HepG2 (cell line): ENCODE data around the gene NCCRP1. TPM values are rescaled to one million over a fixed set of nuclear protein-coding genes. Genes with fewer than 3 reads are reported as not detected.
A peak's percentile ranks its signal among the peaks of the same experiment; 100 is the strongest.

Experiments
- ATAC-seq: fragments of 200-7000 bp; cut with Tn5 transposase; 3 replicates; pipeline ENCODE4 v1.9.1; 2020; ENCODE audit warnings: mild to moderate bottlenecking, moderate library complexity
- BruUV-seq: library from RNA; stranded (reverse); fragments of 400-500 nt; replicated peaks from 2 replicates; lab custom pipeline; 2021; lab: Mats Ljungman, UMichigan
- CTCF ChIA-PET: fragments of 300-600 bp; formaldehyde crosslinking; extraction: SDS; loops from one replicate; lab custom pipeline; 2021; ENCODE audit warnings: low total read pairs, inconsistent platforms, low intra/inter-chr PET ratio; lab: Yijun Ruan, JAX
- POLR2A ChIA-PET: fragments of 350-600 bp; sonication (Branson Sonifier 250); formaldehyde crosslinking; loops from one replicate; lab custom pipeline; 2020; ENCODE audit warnings: antibody characterized with exemption, inconsistent platforms; lab: Yijun Ruan, JAX
- DNase-seq: peaks from one replicate; pipeline ENCODE4 v3.0.0-alpha.2; 2015; ENCODE audit warnings: low spot score
- FAIRE-seq: peaks from 3 replicates; lab custom pipeline; 2011; peaks lifted over from hg19 to GRCh38; lab: Jason Lieb, UNC
- H2AFZ ChIP-seq: one replicate; pipeline ENCODE4 v1.6.1; 2011; ENCODE audit warnings: low read length, inconsistent platforms
- H3K27ac ChIP-seq: fragments of 300-600 bp; 3 replicates; pipeline ENCODE4 v1.8.0; 2011; ENCODE audit warnings: mixed run types, mild to moderate bottlenecking, mixed read lengths, low read length, inconsistent platforms; ENCODE audit not compliant: insufficient read depth; ENCODE audit errors: extremely low read length
- H3K27me3 ChIP-seq, 2 experiments: fragments of 200-600 bp in 1 of 2; 2 replicates in 1 of 2; 3 replicates in 1 of 2; pipeline versions ENCODE4 v1.6.0 to v1.8.0; 2011; ENCODE audit warnings: low read length in 2 of 2, mild to moderate bottlenecking in 2 of 2, moderate library complexity in 2 of 2, inconsistent platforms in 1 of 2; ENCODE audit not compliant: insufficient read depth in 2 of 2, control insufficient read depth in 1 of 2
- H3K36me3 ChIP-seq, 2 experiments: fragments of 200-600 bp in 1 of 2; replicated peaks in 1 of 2; 2 replicates in 1 of 2; 3 replicates in 1 of 2; pipeline versions ENCODE4 v1.5.1 to v1.8.0; 2011; ENCODE audit warnings: low read length in 2 of 2, inconsistent platforms in 1 of 2; ENCODE audit not compliant: insufficient read depth in 2 of 2, control insufficient read depth in 1 of 2
- H3K4me1 ChIP-seq: 2 replicates; pipeline ENCODE4 v1.5.1; 2012; ENCODE audit warnings: low read length, inconsistent platforms; ENCODE audit not compliant: insufficient read depth
- H3K4me2 ChIP-seq: 2 replicates; pipeline ENCODE4 v1.6.0; 2011; ENCODE audit warnings: low read depth, low read length, inconsistent platforms
- H3K4me3 ChIP-seq, 3 experiments: fragments of 200-600 bp in 1 of 3; sonication (generic), shearing (Covaris generic) in 1 of 3; replicated peaks in 1 of 3; 2 replicates each; pipeline ENCODE4 v1.5.1; 2011 to 2016; ENCODE audit warnings: low read length in 3 of 3, inconsistent platforms in 2 of 3, low read depth in 2 of 3, mild to moderate bottlenecking in 2 of 3, control low read depth in 1 of 3, mixed read lengths in 1 of 3; ENCODE audit not compliant: insufficient read depth in 1 of 3
- H3K79me2 ChIP-seq: one replicate; pipeline ENCODE4 v1.6.1; 2011; ENCODE audit warnings: low read length, inconsistent platforms; ENCODE audit not compliant: insufficient read depth
- H3K9ac ChIP-seq: 2 replicates; pipeline ENCODE4 v1.6.0; 2011; ENCODE audit warnings: mild to moderate bottlenecking, low read depth, low read length, inconsistent platforms; ENCODE audit not compliant: insufficient read depth
- H3K9me3 ChIP-seq: 2 replicates; pipeline ENCODE4 v1.5.1; 2012; ENCODE audit warnings: mild to moderate bottlenecking, low read length
- H4K20me1 ChIP-seq: 2 replicates; pipeline ENCODE4 v1.6.0; 2011; ENCODE audit warnings: inconsistent platforms, mild to moderate bottlenecking, low read length, moderate library complexity; ENCODE audit not compliant: insufficient read depth
- ATF7 ChIP-seq, 2 experiments: fragments of 450-650 bp in 1 of 2; sonication (generic) in 1 of 2; formaldehyde crosslinking in 1 of 2; IDR thresholded peaks; 2 replicates each; pipeline versions ENCODE4 v1.4.0 to v1.6.1; 2016 to 2020; ENCODE audit warnings: antibody characterized with exemption in 1 of 2, mild to moderate bottlenecking in 1 of 2, missing genetic modification reagents in 1 of 2
- CAMTA2 ChIP-seq: sonication (generic); formaldehyde crosslinking; IDR thresholded peaks from 2 replicates; pipeline ENCODE4 v1.4.0; 2020; ENCODE audit warnings: mild to moderate bottlenecking, missing genetic modification reagents, borderline replicate concordance
- CREB1 ChIP-seq, 2 experiments: fragments of 450-650 bp in 1 of 2; IDR thresholded peaks; 2 replicates each; pipeline ENCODE4 v1.6.1; 2016 to 2017; ENCODE audit warnings: control low read depth in 1 of 2, mild to moderate bottlenecking in 1 of 2, missing compliant biosample characterization in 1 of 2, missing genetic modification characterization in 1 of 2
- DMAP1 ChIP-seq: IDR thresholded peaks from 2 replicates; pipeline ENCODE4 v1.6.1; 2016
- HHEX ChIP-seq: IDR thresholded peaks from 2 replicates; pipeline ENCODE4 v1.6.1; 2016; ENCODE audit warnings: control low read depth
- SMYD3 ChIP-seq: sonication (generic); formaldehyde crosslinking; IDR thresholded peaks from 2 replicates; pipeline ENCODE4 v1.8.1; 2023; ENCODE audit warnings: mild to moderate bottlenecking, missing genetic modification reagents
- SOX13 ChIP-seq, 3 experiments: fragments of 450-650 bp in 1 of 3; sonication (generic) in 1 of 3; formaldehyde crosslinking in 1 of 3; IDR thresholded peaks in 2 of 3; conservative IDR thresholded peaks in 1 of 3; 2 replicates each; pipeline versions ENCODE4 v1.5.0 to v1.6.1; 2016 to 2020; ENCODE audit warnings: antibody characterized with exemption in 1 of 3, mild to moderate bottlenecking in 1 of 3, missing compliant biosample characterization in 1 of 3, missing genetic modification reagents in 1 of 3, moderate library complexity in 1 of 3
- WGBS: methylation state at CpG from one replicate; pipeline ENCODE4 v1.1.6; 2017; ENCODE audit warnings: low lambda C conversion rate; 5-methylcytosine and 5-hydroxymethylcytosine counted together
- in situ Hi-C: cut with HindIII; loops from 2 replicates; pipeline ENCODE4 v1.10.0; 2017; ENCODE audit warnings: low pct_unique_long_range_greater_than_20kb; ENCODE audit not compliant: extremely low pct_ligation_motif_present
- intact Hi-C: fragments of 100-400 bp; cut with micrococcal nuclease; formaldehyde crosslinking; loops from one replicate; pipeline ENCODE4 v1.10.0; 2022; ENCODE audit not compliant: unreplicated experiment
- polyA plus RNA-seq, 8 experiments: library from polyadenylated mRNA; depleted of rRNA in 3 of 8; stranded (reverse) in 7 of 8; unstranded in 1 of 8; fragments of >200 nt; fragmentation: Illumina TruSeq in 4 of 8; extraction: Trizol in 4 of 8; gene quantifications; 2 replicates each; pipeline versions ENCODE4 v1.2.1 to v1.2.3, GENCODE V29; 2011 to 2016; ENCODE audit warnings: low read depth in 4 of 8, missing spikeins in 1 of 8, mixed read lengths in 1 of 8; ENCODE audit not compliant: insufficient read depth in 1 of 8
- total RNA-seq, 5 experiments: library from RNA; depleted of rRNA; stranded (reverse); fragments of >200 nt; fragmentation: Illumina TruSeq; extraction: Trizol; gene quantifications; 2 replicates each; pipeline ENCODE4 v1.2.3, GENCODE V29; 2016; ENCODE audit warnings: low read depth in 1 of 5
- TF ChIP-seq, protein P1 (sequence below): sonication (generic); formaldehyde crosslinking; IDR thresholded peaks from 2 replicates; pipeline ENCODE4 v1.4.0; 2020; ENCODE audit warnings: mild to moderate bottlenecking, missing genetic modification reagents
- TF ChIP-seq, protein P2 (sequence below): sonication (generic); formaldehyde crosslinking; IDR thresholded peaks from 2 replicates; pipeline ENCODE4 v1.8.0; 2022; ENCODE audit warnings: mild to moderate bottlenecking, missing genetic modification reagents

The NCCRP1 gene
- total and polyA plus RNA-seq, 2 of the 13 experiments (the other 11 are each of a cell fraction or from before 2014, with no cell fraction given), result not detected

GRCh38 chr19:39230096-39230764 lies 33.5 kb downstream of the NCCRP1 start:
- WGBS, result 4% methylated on average over 2 of the region's 2 CpGs
- Histone ChIP-seq H3K79me2 (no peaks in the 10 kb centered on the region), H3K9me3 (no peaks in the 10 kb centered on the region), H3K9ac (no peak overlapping the region), H3K4me1 (no peaks in the 10 kb centered on the region), H2AFZ (no peak overlapping the region), H3K36me3 (no peaks in the 10 kb centered on the region), H3K4me2 (no peak overlapping the region), H4K20me1 (no peaks in the 10 kb centered on the region), H3K4me3 (no peak overlapping the region), H3K27ac (no peak overlapping the region), H3K27me3 (no peaks in the 10 kb centered on the region; a peak in 1 of 5 replicates)
- CTCF ChIA-PET, result no interaction called here
- BruUV-seq, result no TSS peak
- POLR2A ChIA-PET, result no interaction called here
- no peak for ATAC-seq
- intact Hi-C loops (no loop called here), in situ Hi-C loops (no loop called here)
- no peak for FAIRE-seq
- no peak for TF ChIP-seq DMAP1 (CRISPR knock-in tag)
- TF ChIP-seq, protein P1, sequence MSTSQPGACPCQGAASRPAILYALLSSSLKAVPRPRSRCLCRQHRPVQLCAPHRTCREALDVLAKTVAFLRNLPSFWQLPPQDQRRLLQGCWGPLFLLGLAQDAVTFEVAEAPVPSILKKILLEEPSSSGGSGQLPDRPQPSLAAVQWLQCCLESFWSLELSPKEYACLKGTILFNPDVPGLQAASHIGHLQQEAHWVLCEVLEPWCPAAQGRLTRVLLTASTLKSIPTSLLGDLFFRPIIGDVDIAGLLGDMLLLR (CRISPR knock-in tag), result no peak
- peak; percentile 52; the same call in 1 of the 2 replicates for TF ChIP-seq CREB1 (IDR thresholded peaks at IDR 0.05)
- TF ChIP-seq CREB1 (CRISPR knock-in tag; IDR thresholded peaks at IDR 0.05), result no peak
- TF ChIP-seq ATF7 (IDR thresholded peaks at IDR 0.05), result peak; percentile 99
- TF ChIP-seq ATF7 (CRISPR knock-in tag; IDR thresholded peaks at IDR 0.05), result no peak
- DNase-seq, result no peak

DNA sequence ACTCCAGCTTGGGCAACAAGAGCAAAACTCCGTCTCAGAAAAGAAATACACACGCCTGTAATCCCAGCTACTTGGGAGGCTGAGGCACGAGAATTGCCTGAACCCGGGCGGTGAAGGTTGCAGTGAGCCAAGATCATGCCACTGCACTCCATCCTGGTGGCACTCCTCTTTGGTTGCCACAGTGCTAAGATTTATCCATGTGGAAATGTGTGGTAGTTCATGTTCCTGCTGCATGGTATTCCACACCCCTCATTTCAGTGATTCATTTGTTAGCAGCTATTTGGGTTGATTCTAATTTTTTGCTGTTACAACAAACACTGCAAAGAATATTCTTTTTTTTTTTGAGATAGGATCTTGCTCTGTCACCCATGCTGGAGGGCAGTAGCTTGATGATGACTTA lies 35.9 kb downstream of the NCCRP1 start:
- no peak overlapping the region for H2AFZ ChIP-seq
- no TSS peak for BruUV-seq
- no peak overlapping the region for H3K9ac ChIP-seq
- intact Hi-C loops (no loop called here), in situ Hi-C loops (no loop called here)
- H3K4me1 ChIP-seq, result peaks cover 4% of the 10 kb centered on the region; the same call in 1 of the 2 replicates
- H3K4me2 ChIP-seq, result no peak overlapping the region
- POLR2A ChIA-PET, result no interaction called here
- CTCF ChIA-PET, result no interaction called here
- no peak overlapping the region for H3K4me3 ChIP-seq
- no peak for TF ChIP-seq SMYD3
- no peak for TF ChIP-seq CAMTA2 (CRISPR knock-in tag)
- TF ChIP-seq HHEX (CRISPR knock-in tag), result no peak
- TF ChIP-seq SOX13 (IDR thresholded peaks at IDR 0.05), result no peak
- no peak for TF ChIP-seq SOX13 (CRISPR knock-in tag; conservative IDR thresholded peaks at IDR 0.05 in 1 of 2, IDR thresholded peaks at IDR 0.05 in 1 of 2)
- TF ChIP-seq, protein P2, sequence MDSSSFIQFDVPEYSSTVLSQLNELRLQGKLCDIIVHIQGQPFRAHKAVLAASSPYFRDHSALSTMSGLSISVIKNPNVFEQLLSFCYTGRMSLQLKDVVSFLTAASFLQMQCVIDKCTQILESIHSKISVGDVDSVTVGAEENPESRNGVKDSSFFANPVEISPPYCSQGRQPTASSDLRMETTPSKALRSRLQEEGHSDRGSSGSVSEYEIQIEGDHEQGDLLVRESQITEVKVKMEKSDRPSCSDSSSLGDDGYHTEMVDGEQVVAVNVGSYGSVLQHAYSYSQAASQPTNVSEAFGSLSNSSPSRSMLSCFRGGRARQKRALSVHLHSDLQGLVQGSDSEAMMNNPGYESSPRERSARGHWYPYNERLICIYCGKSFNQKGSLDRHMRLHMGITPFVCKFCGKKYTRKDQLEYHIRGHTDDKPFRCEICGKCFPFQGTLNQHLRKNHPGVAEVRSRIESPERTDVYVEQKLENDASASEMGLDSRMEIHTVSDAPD (CRISPR knock-in tag), result no peak
- ATAC-seq (no peak), DNase-seq (no peak), FAIRE-seq (no peak)
- no peaks in the 10 kb centered on the region for H4K20me1 ChIP-seq
- no peaks in the 10 kb centered on the region for H3K79me2 ChIP-seq
- 7% methylated on average over 3 of the region's 5 CpGs for WGBS
- H3K36me3 ChIP-seq, result no peaks in the 10 kb centered on the region
- H3K27me3 ChIP-seq, result no peaks in the 10 kb centered on the region; a peak in 1 of 5 replicates
- no peak overlapping the region for H3K27ac ChIP-seq
- H3K9me3 ChIP-seq, result no peaks in the 10 kb centered on the region
